HUES64 (cell line): ENCODE measurements around the gene ZNF714.
A peak's percentile ranks its signal among the peaks of the same experiment; 100 is the strongest.
"Not testable (repeated sequence)": the region's sequence is repeated elsewhere in the genome, so short reads cannot be mapped to it uniquely, and the experiment has no call there.

Experiments used
- H3K27ac ChIP-seq: 2 replicates; pipeline ENCODE4 v1.7.0; 2013; ENCODE audit warnings: low read depth, low read length, inconsistent platforms
- H3K27me3 ChIP-seq: 2 replicates; pipeline ENCODE4 v1.6.1; 2013; ENCODE audit warnings: mild to moderate bottlenecking, low read length; ENCODE audit not compliant: insufficient read depth
- H3K36me3 ChIP-seq: 2 replicates; pipeline ENCODE4 v1.6.1; 2013; ENCODE audit warnings: mild to moderate bottlenecking, low read length; ENCODE audit not compliant: insufficient read depth
- H3K4me1 ChIP-seq: 2 replicates; pipeline ENCODE4 v1.6.1; 2013; ENCODE audit warnings: mild to moderate bottlenecking, low read length, moderate library complexity; ENCODE audit not compliant: insufficient read depth
- H3K4me3 ChIP-seq: 2 replicates; pipeline ENCODE4 v1.5.1; 2013; ENCODE audit warnings: mild to moderate bottlenecking, low read length, moderate library complexity
- H3K9ac ChIP-seq: 2 replicates; pipeline ENCODE4 v1.6.1; 2013; ENCODE audit warnings: mild to moderate bottlenecking, low read depth, low read length
- H3K9me3 ChIP-seq: 2 replicates; pipeline ENCODE4 v1.6.1; 2013; ENCODE audit warnings: low read depth, low read length; ENCODE audit not compliant: insufficient read depth
- WGBS: fragments of 150-250, 120-280 bp; methylation state at CpG from one replicate; pipeline ENCODE4 v1.1.7; 2013; ENCODE audit warnings: missing lambda C conversion rate; 5-methylcytosine and 5-hydroxymethylcytosine counted together

The ZNF714 gene

DNA sequence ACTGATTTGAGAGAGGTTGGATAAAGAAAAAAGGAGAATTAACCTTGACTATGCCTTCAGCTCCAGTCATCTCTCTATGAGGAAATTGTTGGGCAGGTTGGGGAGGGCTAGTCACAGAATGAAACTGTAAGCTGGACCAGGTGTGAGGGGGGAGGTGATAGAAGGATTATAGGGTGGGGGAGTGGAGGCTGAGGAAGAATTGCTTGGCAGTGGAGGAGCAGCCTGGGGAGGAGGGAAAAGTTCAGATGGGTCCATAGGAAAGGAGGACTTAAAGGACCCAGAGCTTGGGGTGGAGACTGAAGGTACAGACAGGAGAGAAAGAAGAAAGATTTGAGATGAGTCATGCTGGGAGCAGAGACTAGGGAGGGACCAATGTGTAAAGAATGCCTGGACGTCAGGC, 51.6 kb downstream of the ZNF714 start:
- Histone ChIP-seq H3K27ac (no peak overlapping the region), H3K9me3 (no peaks in the 10 kb centered on the region), H3K27me3 (no peaks in the 10 kb centered on the region; the same call in 1 of the 2 replicates), H3K9ac (no peak overlapping the region), H3K4me1 (peaks cover 14% of the 10 kb centered on the region; the same call in 1 of the 2 replicates), H3K36me3 (no peaks in the 10 kb centered on the region), H3K4me3 (no peak overlapping the region)
- WGBS: 63% methylated on average over 1 of the region's 1 CpG

DNA sequence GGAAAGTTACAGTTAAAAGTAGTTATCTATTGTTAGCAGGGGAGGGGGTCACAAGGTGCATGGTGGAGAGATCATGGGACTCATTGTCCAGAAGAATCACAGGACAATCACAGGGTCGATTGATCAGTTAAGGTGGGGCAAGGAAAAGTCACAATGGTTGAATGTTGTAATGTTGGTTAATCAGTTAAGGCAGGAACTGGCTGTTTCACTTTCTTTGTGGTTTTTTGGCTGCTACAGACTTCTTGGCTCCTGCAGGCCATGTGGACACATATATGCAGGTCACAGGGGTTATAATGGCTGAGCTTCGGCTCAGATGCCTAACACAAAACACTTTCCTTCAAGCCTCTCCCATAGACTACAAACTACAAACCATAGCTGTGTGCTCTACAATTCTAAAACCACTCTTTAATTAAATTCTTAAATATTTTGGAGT, 52.9 kb downstream of the ZNF714 start:
- no peaks in the 10 kb centered on the region for H3K9me3 ChIP-seq
- H3K27me3 ChIP-seq: no peaks in the 10 kb centered on the region; the same call in 1 of the 2 replicates
- H3K9ac ChIP-seq: no peak overlapping the region
- H3K4me1 ChIP-seq: 0 out of 2 replicates have a peak, but pooled peaks cover 3% of the 10 kb centered on the region
- H3K27ac ChIP-seq: no peak overlapping the region
- 92% methylated on average over 2 of the region's 2 CpGs for WGBS
- no peaks in the 10 kb centered on the region for H3K36me3 ChIP-seq
- no peak overlapping the region for H3K4me3 ChIP-seq

DNA sequence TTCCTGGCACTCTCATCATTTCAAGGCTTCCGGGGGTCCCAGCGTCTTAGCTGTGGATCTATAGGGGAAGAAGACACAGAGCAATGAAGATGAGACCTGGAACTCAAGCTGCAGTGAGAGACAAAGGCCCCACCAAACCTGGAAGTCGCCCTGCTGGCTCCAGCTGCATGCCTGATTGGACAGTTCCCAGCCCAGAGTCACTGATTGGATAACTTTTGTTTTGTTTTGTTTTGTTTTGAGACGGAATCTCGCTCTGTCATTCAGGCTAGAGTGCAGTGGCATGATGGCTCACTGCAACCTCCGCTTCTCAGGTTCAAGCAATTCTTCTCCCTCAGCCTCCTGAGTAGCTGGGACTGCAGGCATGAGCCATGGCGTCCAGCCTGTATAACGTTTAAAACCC, 53.4 kb downstream of the ZNF714 start:
- no peak overlapping the region for H3K27ac ChIP-seq
- 83% methylated on average over 6 of the region's 8 CpGs for WGBS
- no peaks in the 10 kb centered on the region for H3K9me3 ChIP-seq
- H3K4me1 ChIP-seq: no peaks in the 10 kb centered on the region
- no peaks in the 10 kb centered on the region; the same call in 1 of the 2 replicates for H3K27me3 ChIP-seq
- H3K36me3 ChIP-seq: no peaks in the 10 kb centered on the region
- H3K4me3 ChIP-seq: no peak overlapping the region
- no peak overlapping the region for H3K9ac ChIP-seq

DNA sequence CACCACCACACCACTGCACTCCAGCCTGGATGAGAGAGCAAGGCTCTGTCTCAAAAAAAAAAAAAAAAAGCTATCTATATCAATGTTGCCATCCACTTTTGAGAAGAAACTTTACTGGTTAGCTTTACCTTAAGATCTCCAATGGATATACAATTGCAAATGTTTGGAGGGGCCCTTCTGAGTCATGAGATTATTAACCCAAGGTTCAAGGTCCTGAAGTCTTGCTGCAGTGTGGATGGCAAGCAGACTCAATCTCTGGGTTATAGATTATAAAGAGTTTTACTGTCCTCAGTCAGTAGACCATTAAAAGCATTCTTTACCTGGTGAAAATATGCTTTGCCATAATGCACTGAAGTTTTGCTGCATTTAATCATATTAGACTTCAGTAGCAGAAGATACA, 56.1 kb downstream of the ZNF714 start:
- Histone ChIP-seq H3K27ac (no peak overlapping the region), H3K27me3 (no peaks in the 10 kb centered on the region), H3K4me1 (peaks cover 9% of the 10 kb centered on the region; the same call in 1 of the 2 replicates), H3K9me3 (no peaks in the 10 kb centered on the region), H3K4me3 (no peak overlapping the region), H3K9ac (no peak overlapping the region), H3K36me3 (peaks cover 1% of the 10 kb centered on the region)

DNA sequence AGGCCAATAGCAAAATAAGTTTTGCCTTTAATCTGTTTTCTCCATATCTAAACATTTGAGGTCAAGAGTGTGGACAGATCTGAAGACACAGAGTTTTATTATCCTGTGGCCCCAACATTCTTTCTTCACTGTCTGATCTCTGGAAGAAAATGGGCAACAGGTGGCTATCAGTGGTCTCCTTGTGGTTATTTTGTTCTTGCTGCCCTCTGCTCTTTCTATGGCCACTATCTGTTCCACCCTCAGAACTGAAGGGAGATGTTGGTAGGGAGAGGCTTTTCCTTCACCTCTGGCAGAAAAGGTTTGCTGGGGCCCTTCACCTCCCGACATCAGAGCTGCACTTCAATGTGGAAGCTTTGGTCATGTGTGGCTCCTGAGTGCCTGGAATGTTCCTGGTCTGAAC, 59.0 kb downstream of the ZNF714 start:
- H3K9ac ChIP-seq, H3K4me3 ChIP-seq, H3K27ac ChIP-seq, H3K27me3 ChIP-seq: not testable (repeated sequence)
- WGBS: 100% methylated on average over 1 of the region's 1 CpG
- H3K36me3 ChIP-seq: peaks cover 28% of the 10 kb centered on the region
- H3K4me1 ChIP-seq: peaks cover 15% of the 10 kb centered on the region; the same call in 1 of the 2 replicates
- H3K9me3 ChIP-seq: peaks cover 10% of the 10 kb centered on the region; the same call in 1 of the 2 replicates

DNA sequence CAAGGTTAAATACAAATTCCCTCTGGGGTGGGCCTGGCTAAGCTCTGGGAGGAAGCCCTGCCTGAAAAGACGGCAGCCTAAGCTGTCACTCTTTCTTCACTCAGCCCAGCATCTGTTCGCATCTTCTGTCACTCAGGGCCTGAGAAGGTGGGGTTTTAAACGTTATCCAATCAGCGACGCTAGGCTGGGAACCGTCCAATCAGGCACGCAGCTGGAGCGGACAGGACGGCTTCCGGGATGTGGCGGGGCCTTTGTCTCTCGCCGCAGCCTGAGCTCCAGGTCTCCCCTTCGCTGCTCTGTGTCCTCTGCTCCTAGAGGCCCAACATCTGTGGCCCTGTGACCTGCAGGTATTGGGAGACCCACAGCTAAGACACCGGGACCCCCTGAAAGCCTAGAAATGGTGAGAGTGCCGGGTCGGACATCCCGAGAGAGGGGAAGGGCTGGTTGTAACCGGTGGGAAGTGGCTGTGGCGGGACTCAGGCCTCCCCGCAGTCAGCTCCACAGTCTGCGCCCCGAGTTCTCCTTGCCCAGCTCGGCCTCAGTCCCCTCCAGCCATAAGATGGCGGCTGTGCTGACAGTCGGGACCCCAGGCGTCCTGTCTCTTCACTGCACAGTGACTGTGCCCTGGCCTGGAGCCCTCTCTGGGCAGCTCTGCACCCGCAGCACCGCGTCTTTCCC, 59.9 kb downstream of the ZNF714 start, which contains the start of gene ZNF431:
Gene ZNF431, plus strand, starts transcription at position 254 of the 678 bp plus-strand sequence. Its CDS starts 144 bp downstream, at position 398.
- Histone ChIP-seq H3K27ac (peak within 1 kb of the TSS; percentile 78), H3K9ac (peak within 1 kb of the TSS; percentile 93), H3K9me3 (peaks cover 17% of the 10 kb centered on the region), H3K27me3 (no peaks in the 10 kb centered on the region), H3K4me1 (peaks cover 15% of the 10 kb centered on the region; the same call in 1 of the 2 replicates), H3K36me3 (peaks cover 38% of the 10 kb centered on the region), H3K4me3 (peak within 1 kb of the TSS; percentile 82)
- WGBS: under 1% methylated on average over 30 of the region's 30 CpGs

DNA sequence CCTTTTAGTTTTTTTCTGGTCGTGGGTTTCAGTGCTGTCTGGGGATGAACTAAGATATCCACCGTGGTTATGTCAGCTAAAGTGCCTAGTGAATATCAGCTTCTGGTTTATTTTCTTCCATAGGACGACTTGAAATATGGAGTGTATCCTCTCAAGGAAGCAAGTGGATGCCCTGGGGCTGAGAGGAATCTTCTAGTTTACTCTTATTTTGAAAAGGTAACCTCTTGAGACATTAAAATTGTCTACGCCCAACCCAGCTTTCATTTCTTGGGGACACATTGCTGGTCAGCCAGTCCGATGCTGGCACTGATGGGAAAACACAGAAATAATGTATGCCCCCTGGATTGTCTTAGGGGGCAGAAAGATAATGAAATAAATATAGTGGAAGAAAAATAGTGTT, 61.4 kb downstream of the ZNF714 start:
- H3K9me3 ChIP-seq: peaks cover 31% of the 10 kb centered on the region
- 94% methylated on average over 5 of the region's 5 CpGs for WGBS

DNA sequence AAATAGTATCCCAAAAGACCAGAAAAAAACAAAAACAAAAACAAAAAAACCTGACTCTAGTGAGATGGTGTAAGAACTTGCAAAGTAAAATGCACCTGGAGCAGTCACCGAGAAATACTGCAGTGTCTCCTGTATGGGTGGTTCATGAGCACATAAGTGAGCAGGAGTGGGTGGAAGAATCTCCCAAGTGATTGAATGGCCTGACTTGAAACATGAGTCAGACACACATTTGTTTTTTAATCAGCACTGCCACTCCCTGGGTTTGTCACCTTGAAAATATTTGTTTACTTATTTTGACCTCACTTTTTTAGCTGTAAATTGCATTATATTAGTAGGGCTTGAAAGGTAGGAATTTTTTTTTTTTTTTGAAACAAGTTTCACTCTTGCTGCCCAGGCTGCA, 61.9 kb downstream of the ZNF714 start:
- 94% methylated on average over 1 of the region's 1 CpG for WGBS
- H3K9me3 ChIP-seq: peaks cover 35% of the 10 kb centered on the region
- no peak overlapping the region for H3K27ac ChIP-seq
- H3K9ac ChIP-seq: no peak overlapping the region
- peaks cover 15% of the 10 kb centered on the region; the same call in 1 of the 2 replicates for H3K4me1 ChIP-seq
- H3K27me3 ChIP-seq: no peaks in the 10 kb centered on the region
- peak overlapping the region; percentile 82; the same call in 1 of the 2 replicates for H3K4me3 ChIP-seq
- H3K36me3 ChIP-seq: peaks cover 57% of the 10 kb centered on the region

More for the DNA sequence above, 61.4 kb downstream of the ZNF714 start:
- Histone ChIP-seq H3K9ac (no peak overlapping the region; the same call in 1 of the 2 replicates), H3K36me3 (peaks cover 53% of the 10 kb centered on the region), H3K27me3 (no peaks in the 10 kb centered on the region), H3K4me3 (peak overlapping the region; percentile 82), H3K27ac (no peak overlapping the region), H3K4me1 (peaks cover 15% of the 10 kb centered on the region; the same call in 1 of the 2 replicates)

DNA sequence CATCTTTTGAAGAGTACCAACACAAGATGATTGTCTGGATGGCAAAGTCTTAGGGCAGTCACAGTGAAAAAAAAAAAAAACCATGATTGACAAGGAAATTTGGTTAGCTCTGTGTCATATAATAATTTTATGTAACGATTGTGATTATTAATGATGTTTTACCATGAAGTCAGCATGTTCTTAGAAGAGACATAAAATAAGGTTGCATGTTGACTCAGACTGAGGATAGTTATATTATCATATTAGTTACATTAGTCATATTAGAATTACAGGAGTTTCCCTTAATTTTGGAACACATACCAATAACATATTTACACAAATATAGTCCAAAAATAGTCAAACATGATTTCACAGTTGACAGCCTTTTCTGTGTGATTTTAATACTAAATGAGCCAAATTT, 65.5 kb downstream of the ZNF714 start:
- 97% methylated on average over 1 of the region's 1 CpG for WGBS
- H3K9ac ChIP-seq: no peak overlapping the region
- peaks cover 42% of the 10 kb centered on the region for H3K9me3 ChIP-seq
- H3K4me3 ChIP-seq: no peak overlapping the region
- H3K27ac ChIP-seq: no peak overlapping the region
- H3K36me3 ChIP-seq: peaks cover 94% of the 10 kb centered on the region
- H3K4me1 ChIP-seq: peaks cover 9% of the 10 kb centered on the region; the same call in 1 of the 2 replicates
- H3K27me3 ChIP-seq: no peaks in the 10 kb centered on the region

DNA sequence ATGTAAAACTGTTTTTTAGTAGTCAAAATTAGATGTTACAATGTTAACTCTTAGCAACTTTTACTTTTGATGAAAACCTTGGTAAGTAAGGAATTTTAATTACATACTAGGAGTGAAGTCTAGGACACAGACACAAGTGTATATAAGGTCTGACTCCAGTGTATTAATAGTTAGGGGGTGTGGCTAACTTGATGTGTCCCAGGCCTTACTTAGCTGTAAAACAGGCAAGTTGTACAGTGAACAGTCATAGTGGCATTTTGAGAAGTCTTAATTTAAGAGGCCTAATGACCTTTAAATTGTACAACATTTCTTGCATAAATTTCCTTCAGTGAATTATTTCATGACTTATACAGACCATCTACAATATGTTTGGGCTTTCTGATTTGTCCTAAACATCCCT, 66.7 kb downstream of the ZNF714 start:
- H3K9ac ChIP-seq: no peak overlapping the region
- H3K27me3 ChIP-seq: no peaks in the 10 kb centered on the region
- no peak overlapping the region for H3K4me3 ChIP-seq
- peaks cover under 1% of the 10 kb centered on the region; the same call in 1 of the 2 replicates for H3K4me1 ChIP-seq
- peaks cover 42% of the 10 kb centered on the region for H3K9me3 ChIP-seq
- H3K36me3 ChIP-seq: peaks cover 99% of the 10 kb centered on the region
- no peak overlapping the region for H3K27ac ChIP-seq

DNA sequence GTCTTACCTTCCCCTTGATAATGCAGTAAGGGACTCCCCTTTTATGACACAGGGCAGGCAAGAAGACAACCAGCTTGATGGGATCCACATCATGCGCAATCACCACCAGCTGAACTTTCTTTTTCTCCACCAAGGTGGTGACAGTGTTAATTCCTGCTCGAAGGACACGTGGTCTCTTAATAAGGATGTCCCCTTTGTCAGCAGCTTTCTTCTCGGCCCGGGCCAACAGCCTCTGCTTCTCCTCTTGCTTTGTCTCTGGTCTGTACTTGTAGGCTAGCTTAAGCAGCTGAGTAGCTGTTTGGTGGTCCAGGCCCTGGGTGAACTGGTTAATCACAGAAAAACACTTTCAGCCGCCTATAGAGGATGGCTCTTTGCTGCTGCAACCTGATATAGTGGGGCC, 67.9 kb downstream of the ZNF714 start:
- H3K36me3 ChIP-seq: peaks cover 90% of the 10 kb centered on the region
- no peak overlapping the region for H3K27ac ChIP-seq
- H3K9ac ChIP-seq: no peak overlapping the region
- no peak overlapping the region for H3K4me3 ChIP-seq
- H3K4me1 ChIP-seq: no peaks in the 10 kb centered on the region
- peaks cover 38% of the 10 kb centered on the region for H3K9me3 ChIP-seq
- H3K27me3 ChIP-seq: no peaks in the 10 kb centered on the region
- WGBS: 93% methylated on average over 6 of the region's 6 CpGs
